IMR-90 (cell line): ENCODE data around the gene SLC2A8. TPM values are rescaled to one million over a fixed set of nuclear protein-coding genes. Genes with fewer than 3 reads are reported as not detected.
A peak's percentile ranks its signal among the peaks of the same experiment; 100 is the strongest.

Experiments used
- ATAC-seq: fragments of 200-7000 bp; cut with Tn5 transposase; 2 replicates; pipeline ENCODE4 v1.9.1; 2020; ENCODE audit warnings: low read depth, mild to moderate bottlenecking, moderate library complexity
- BruUV-seq: library from RNA; stranded (reverse); fragments of 400-500 nt; replicated peaks from 2 replicates; lab custom pipeline; 2021; lab: Mats Ljungman, UMichigan
- CTCF ChIA-PET: fragments of 300-600 bp; formaldehyde crosslinking; extraction: SDS; loops from one replicate; lab custom pipeline; 2021; ENCODE audit warnings: antibody characterized with exemption; lab: Yijun Ruan, JAX
- POLR2A ChIA-PET: fragments of 300-600 bp; sonication (Branson Sonifier 250); formaldehyde crosslinking; loops from one replicate; lab custom pipeline; 2022; ENCODE audit warnings: antibody characterized with exemption; ENCODE audit not compliant: unreplicated experiment; lab: Charles Lee
- DNase-seq: peaks from one replicate; pipeline ENCODE4 v3.0.0; 2013
- H2AFZ ChIP-seq: replicated peaks from 2 replicates; pipeline ENCODE3; 2013; ENCODE audit warnings: low read length, mild to moderate bottlenecking; ENCODE audit not compliant: poor library complexity
- H2AK5ac ChIP-seq: 2 replicates; pipeline ENCODE4 v1.6.1; 2013; ENCODE audit warnings: low read depth, low read length, inconsistent platforms
- H2AK9ac ChIP-seq: replicated peaks from 2 replicates; pipeline ENCODE3; 2013; ENCODE audit warnings: mild to moderate bottlenecking, low read depth, low read length, moderate library complexity; ENCODE audit not compliant: poor library complexity
- H2BK120ac ChIP-seq: 2 replicates; pipeline ENCODE4 v1.6.1; 2013; ENCODE audit warnings: low read depth, low read length, inconsistent platforms
- H2BK15ac ChIP-seq: 3 replicates; pipeline ENCODE4 v1.6.1; 2013; ENCODE audit warnings: low read depth, low read length, inconsistent platforms
- H2BK20ac ChIP-seq: 2 replicates; pipeline ENCODE4 v1.6.1; 2013; ENCODE audit warnings: low read depth, mild to moderate bottlenecking, inconsistent platforms, low read length, moderate library complexity
- H2BK5ac ChIP-seq: 2 replicates; pipeline ENCODE4 v1.6.1; 2013; ENCODE audit warnings: mild to moderate bottlenecking, low read depth, low read length, inconsistent platforms; ENCODE audit not compliant: poor library complexity, severe bottlenecking
- H3K14ac ChIP-seq: replicated peaks from 2 replicates; pipeline ENCODE4 v1.6.1; 2013; ENCODE audit warnings: low read depth, low read length, inconsistent platforms
- H3K18ac ChIP-seq: 2 replicates; pipeline ENCODE4 v1.6.1; 2013; ENCODE audit warnings: low read depth, low read length, control low read depth
- H3K23ac ChIP-seq: 2 replicates; pipeline ENCODE4 v1.6.1; 2013; ENCODE audit warnings: low read depth, low read length, inconsistent platforms
- H3K27ac ChIP-seq: 2 replicates; pipeline ENCODE4 v1.5.1; 2013; ENCODE audit warnings: mild to moderate bottlenecking, control low read depth, low read length; ENCODE audit not compliant: insufficient read depth
- H3K27me3 ChIP-seq: 2 replicates; pipeline ENCODE4 v1.6.1; 2013; ENCODE audit warnings: low read length; ENCODE audit not compliant: control insufficient read depth, insufficient read depth
- H3K36me3 ChIP-seq: 2 replicates; pipeline ENCODE4 v1.6.1; 2013; ENCODE audit warnings: low read length, mixed read lengths; ENCODE audit not compliant: control insufficient read depth, insufficient read depth
- H3K4ac ChIP-seq: 2 replicates; pipeline ENCODE4 v1.6.1; 2013; ENCODE audit warnings: low read depth, low read length, inconsistent platforms
- H3K4me1 ChIP-seq: 2 replicates; pipeline ENCODE4 v1.6.1; 2013; ENCODE audit warnings: low read length, mixed read lengths; ENCODE audit not compliant: control insufficient read depth, insufficient read depth
- H3K4me2 ChIP-seq: 2 replicates; pipeline ENCODE4 v1.6.1; 2013; ENCODE audit warnings: low read depth, mild to moderate bottlenecking, control low read depth, low read length, moderate library complexity
- H3K4me3 ChIP-seq: 2 replicates; pipeline ENCODE4 v1.5.1; 2013; ENCODE audit warnings: low read depth, mild to moderate bottlenecking, control low read depth, low read length, moderate library complexity; ENCODE audit not compliant: insufficient read depth
- H3K56ac ChIP-seq: 2 replicates; pipeline ENCODE4 v1.6.1; 2013; ENCODE audit warnings: low read length, inconsistent platforms; ENCODE audit not compliant: insufficient read depth; ENCODE audit errors: extremely low read depth
- H3K79me1 ChIP-seq, 2 experiments: 2 replicates each; pipeline ENCODE4 v1.6.1; 2013; ENCODE audit warnings: low read length in 2 of 2, inconsistent platforms in 1 of 2, low read depth in 1 of 2
- H3K9ac ChIP-seq: 2 replicates; pipeline ENCODE4 v1.6.1; 2013; ENCODE audit warnings: low read depth, low read length, control low read depth
- H3K9me1 ChIP-seq: 2 replicates; pipeline ENCODE4 v1.6.1; 2013; ENCODE audit warnings: low read length, inconsistent platforms; ENCODE audit not compliant: insufficient read depth
- H3K9me3 ChIP-seq: 2 replicates; pipeline ENCODE4 v1.6.1; 2013; ENCODE audit warnings: low read length; ENCODE audit not compliant: control insufficient read depth, insufficient read depth
- H4K20me1 ChIP-seq: 2 replicates; pipeline ENCODE4 v1.6.1; 2013; ENCODE audit warnings: low read length, inconsistent platforms; ENCODE audit not compliant: insufficient read depth
- H4K5ac ChIP-seq: 2 replicates; pipeline ENCODE4 v1.6.1; 2013; ENCODE audit warnings: mild to moderate bottlenecking, low read depth, low read length, control low read depth
- H4K8ac ChIP-seq, 2 experiments: 2 replicates each; pipeline ENCODE4 v1.6.1; 2013; ENCODE audit warnings: low read depth in 2 of 2, low read length in 2 of 2, control low read depth in 1 of 2, inconsistent platforms in 1 of 2
- H4K91ac ChIP-seq: 2 replicates; pipeline ENCODE4 v1.6.1; 2013; ENCODE audit warnings: low read depth, low read length, inconsistent platforms; ENCODE audit not compliant: insufficient read depth
- CHD1 ChIP-seq: IDR thresholded peaks from 2 replicates; pipeline ENCODE4 v1.6.1; 2012; ENCODE audit warnings: low read depth, low read length, improper control_type of control experiment
- RFX5 ChIP-seq: IDR thresholded peaks from 2 replicates; pipeline ENCODE4 v1.8.0; 2012; ENCODE audit warnings: low read depth, mild to moderate bottlenecking, low read length, moderate library complexity
- SMC3 ChIP-seq: fragments of 150-350 bp; IDR thresholded peaks from 2 replicates; pipeline ENCODE4 v1.6.1; 2016; ENCODE audit warnings: low read depth, mild to moderate bottlenecking, antibody characterized with exemption, low read length, moderate library complexity
- USF2 ChIP-seq: fragments of 150-350 bp; IDR thresholded peaks from 2 replicates; pipeline ENCODE4 v1.6.1; 2017; ENCODE audit warnings: mild to moderate bottlenecking, antibody characterized with exemption, low read length, low read depth
- WGBS, 2 experiments: methylation state at CpG; one replicate each; pipeline versions ENCODE4 v1.1.5 to v1.1.7; 2013; ENCODE audit warnings: missing lambda C conversion rate in 2 of 2; ENCODE audit not compliant: insufficient read length in 1 of 2; ENCODE audit errors: extremely low coverage in 2 of 2; 5-methylcytosine and 5-hydroxymethylcytosine counted together
- dilution Hi-C: fragments of 300-500 bp; cut with HindIII; formaldehyde crosslinking; loops from one replicate; pipeline ENCODE4 v1.14.3; 2018; ENCODE audit warnings: low sequenced_read_pairs; ENCODE audit not compliant: unreplicated experiment
- in situ Hi-C: fragments of 300-500 bp; cut with MboI; formaldehyde crosslinking; loops from 3 replicates; pipeline ENCODE4 v1.14.3; 2019; ENCODE audit warnings: low sequenced_read_pairs, inconsistent platforms, mixed read lengths
- intact Hi-C: fragments of 100-400 bp; cut with micrococcal nuclease; formaldehyde crosslinking; loops from 2 replicates; pipeline ENCODE4 v1.10.0; 2022
- polyA plus RNA-seq, 3 experiments: library from polyadenylated mRNA; depleted of rRNA; stranded (reverse); fragments of >200 nt; gene quantifications; 2 replicates each; pipeline ENCODE4 v1.2.3, GENCODE V29; 2012; ENCODE audit warnings: low replicate concordance in 1 of 3
- total RNA-seq: library from RNA; depleted of rRNA; stranded (reverse); fragments of >200 nt; gene quantifications from 2 replicates; pipeline ENCODE4 v1.2.3, GENCODE V29; 2012
- TF ChIP-seq, protein P1 (sequence below): conservative IDR thresholded peaks from 2 replicates; pipeline ENCODE4 v1.5.1; 2012; ENCODE audit warnings: mild to moderate bottlenecking, low read depth, low read length, improper control_type of control experiment

The SLC2A8 gene
- total and polyA plus RNA-seq, 2 of the 4 experiments (the other 2 are of a cell fraction): 9.0 to 12.0 TPM

DNA sequence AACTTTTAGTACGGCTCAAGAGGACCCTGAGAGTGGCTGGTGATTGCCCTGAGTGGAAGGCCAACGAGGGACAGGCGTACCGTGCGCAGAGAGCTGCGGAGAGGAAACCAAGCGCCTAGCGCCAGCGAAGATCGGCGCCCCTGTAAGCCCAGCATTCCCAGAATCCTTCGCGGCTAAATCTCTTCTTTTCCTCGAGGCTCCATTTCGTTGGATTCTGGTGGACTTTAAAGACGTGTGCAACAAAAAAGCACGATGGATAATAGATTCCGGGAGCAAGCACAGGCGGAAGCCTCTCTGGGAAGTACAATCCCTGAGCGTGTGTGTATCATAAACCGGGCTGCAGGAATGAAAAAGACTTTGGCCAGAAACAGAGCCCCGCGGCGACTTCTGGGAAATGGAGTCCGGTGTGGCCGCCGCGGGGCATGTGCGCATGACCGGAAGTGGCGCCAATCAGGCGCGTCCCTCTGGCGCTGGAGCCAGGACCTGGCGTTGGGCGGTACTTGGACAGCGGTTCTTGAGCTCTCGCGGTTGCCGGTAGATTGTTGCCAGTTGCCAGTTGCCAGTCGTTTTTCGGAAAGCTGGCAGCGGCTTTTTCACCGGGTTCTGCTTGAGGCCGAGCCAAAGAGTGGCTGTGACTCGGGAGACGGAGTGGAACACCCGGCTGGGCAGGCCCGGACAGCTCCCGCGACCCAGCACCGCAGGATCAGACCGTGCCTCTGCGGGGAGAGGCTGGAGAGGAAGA, 27.1 kb downstream of the SLC2A8 start, which contains the start of gene ZNF79 (continued):
- TF ChIP-seq SMC3 (no peak), RFX5 (no peak), CHD1 (no peak)

DNA sequence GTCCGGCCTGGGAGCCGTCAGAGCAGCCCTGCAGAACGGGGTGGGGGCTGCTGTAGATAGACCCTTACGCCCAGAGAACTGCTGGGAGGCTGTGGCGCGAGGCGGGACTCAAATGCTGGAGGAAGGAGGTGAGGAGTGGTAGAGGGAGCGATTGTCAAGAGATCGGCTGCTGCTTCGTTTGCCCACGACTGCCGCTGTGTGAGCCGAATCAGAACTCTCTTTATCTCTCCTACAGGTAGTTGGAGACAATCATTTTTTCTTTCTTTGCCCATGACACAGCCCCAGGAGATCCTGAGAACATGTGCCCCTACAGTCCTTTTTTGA, 27.7 kb downstream of the SLC2A8 start:
- Histone ChIP-seq H3K79me1 (peaks cover 33 to 60% of the 10 kb centered on the region in 2 experiments), H4K91ac (peak overlapping the region; percentile 58; the same call in 1 of the 2 replicates), H3K56ac (peak overlapping the region; percentile 48; the same call in 1 of the 2 replicates), H3K4me1 (peaks cover 7% of the 10 kb centered on the region), H3K18ac (no peak overlapping the region), H3K4ac (peak overlapping the region; percentile 90), H2BK5ac (peak overlapping the region; percentile 25), H2AFZ (peak overlapping the region; percentile 96), H3K4me2 (peak overlapping the region; percentile 97), H3K9me3 (no peaks in the 10 kb centered on the region), H2BK15ac (no peak overlapping the region), H3K9me1 (peaks cover 7% of the 10 kb centered on the region; the same call in 1 of the 2 replicates), H3K27me3 (no peaks in the 10 kb centered on the region), H3K36me3 (peaks cover 4% of the 10 kb centered on the region), H3K9ac (peak overlapping the region; percentile 55), H4K5ac (peak overlapping the region; percentile 22; the same call in 1 of the 2 replicates), H2BK20ac (no peak overlapping the region), H3K14ac (peak overlapping the region; percentile 92), H2AK9ac (peak overlapping the region; percentile 96), H3K23ac (peak overlapping the region; percentile 89), H3K27ac (peak overlapping the region; percentile 61), H2BK120ac (0 out of 2 replicates have a peak overlapping the region, but pooled peaks have one; percentile 17), H4K8ac (peak overlapping the region; percentile 88 to 96; a peak in 3 of 4 replicates), H2AK5ac (peak overlapping the region; percentile 60; the same call in 1 of the 2 replicates), H3K4me3 (peak overlapping the region; percentile 69), H4K20me1 (peaks cover 13% of the 10 kb centered on the region; the same call in 1 of the 2 replicates)
- dilution Hi-C loops (no loop called here), intact Hi-C loops (loop anchor here (2.0 to 10.0 kb wide), 2 partner anchors 200 to 484 kb away; no protein-coding TSS in a partner anchor), in situ Hi-C loops (no loop called here)
- TF ChIP-seq, protein P1, sequence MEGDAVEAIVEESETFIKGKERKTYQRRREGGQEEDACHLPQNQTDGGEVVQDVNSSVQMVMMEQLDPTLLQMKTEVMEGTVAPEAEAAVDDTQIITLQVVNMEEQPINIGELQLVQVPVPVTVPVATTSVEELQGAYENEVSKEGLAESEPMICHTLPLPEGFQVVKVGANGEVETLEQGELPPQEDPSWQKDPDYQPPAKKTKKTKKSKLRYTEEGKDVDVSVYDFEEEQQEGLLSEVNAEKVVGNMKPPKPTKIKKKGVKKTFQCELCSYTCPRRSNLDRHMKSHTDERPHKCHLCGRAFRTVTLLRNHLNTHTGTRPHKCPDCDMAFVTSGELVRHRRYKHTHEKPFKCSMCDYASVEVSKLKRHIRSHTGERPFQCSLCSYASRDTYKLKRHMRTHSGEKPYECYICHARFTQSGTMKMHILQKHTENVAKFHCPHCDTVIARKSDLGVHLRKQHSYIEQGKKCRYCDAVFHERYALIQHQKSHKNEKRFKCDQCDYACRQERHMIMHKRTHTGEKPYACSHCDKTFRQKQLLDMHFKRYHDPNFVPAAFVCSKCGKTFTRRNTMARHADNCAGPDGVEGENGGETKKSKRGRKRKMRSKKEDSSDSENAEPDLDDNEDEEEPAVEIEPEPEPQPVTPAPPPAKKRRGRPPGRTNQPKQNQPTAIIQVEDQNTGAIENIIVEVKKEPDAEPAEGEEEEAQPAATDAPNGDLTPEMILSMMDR: 0 out of 2 replicates have a peak, but pooled peaks have one; percentile 5
- no peak for TF ChIP-seq USF2
- ChIA-PET POLR2A (no interaction called here), CTCF (no interaction called here)
- WGBS, 2 experiments: no CpG with 5 or more reads among the region's 13 CpGs
- no TSS peak for BruUV-seq
- ATAC-seq (peak; percentile 28; the same call in 1 of the 2 replicates), DNase-seq (no peak)
